IMR-90 (cell line): ENCODE data around the gene LSM14A. TPM values are rescaled to one million over a fixed set of nuclear protein-coding genes. Genes with fewer than 3 reads are reported as not detected.

Experiments
- ATAC-seq: fragments of 200-7000 bp; cut with Tn5 transposase; 2 replicates; pipeline ENCODE4 v1.9.1; 2020; ENCODE audit warnings: low read depth, mild to moderate bottlenecking, moderate library complexity
- BruUV-seq: library from RNA; stranded (reverse); fragments of 400-500 nt; replicated peaks from 2 replicates; lab custom pipeline; 2021; lab: Mats Ljungman, UMichigan
- CTCF ChIA-PET: fragments of 300-600 bp; formaldehyde crosslinking; extraction: SDS; loops from one replicate; lab custom pipeline; 2021; ENCODE audit warnings: antibody characterized with exemption; lab: Yijun Ruan, JAX
- POLR2A ChIA-PET: fragments of 300-600 bp; sonication (Branson Sonifier 250); formaldehyde crosslinking; loops from one replicate; lab custom pipeline; 2022; ENCODE audit warnings: antibody characterized with exemption; ENCODE audit not compliant: unreplicated experiment; lab: Charles Lee
- DNase-seq: peaks from one replicate; pipeline ENCODE4 v3.0.0; 2013
- H2AFZ ChIP-seq: replicated peaks from 2 replicates; pipeline ENCODE3; 2013; ENCODE audit warnings: low read length, mild to moderate bottlenecking; ENCODE audit not compliant: poor library complexity
- H2AK5ac ChIP-seq: 2 replicates; pipeline ENCODE4 v1.6.1; 2013; ENCODE audit warnings: low read depth, low read length, inconsistent platforms
- H2AK9ac ChIP-seq: replicated peaks from 2 replicates; pipeline ENCODE3; 2013; ENCODE audit warnings: mild to moderate bottlenecking, low read depth, low read length, moderate library complexity; ENCODE audit not compliant: poor library complexity
- H2BK120ac ChIP-seq: 2 replicates; pipeline ENCODE4 v1.6.1; 2013; ENCODE audit warnings: low read depth, low read length, inconsistent platforms
- H2BK15ac ChIP-seq: 3 replicates; pipeline ENCODE4 v1.6.1; 2013; ENCODE audit warnings: low read depth, low read length, inconsistent platforms
- H2BK20ac ChIP-seq: 2 replicates; pipeline ENCODE4 v1.6.1; 2013; ENCODE audit warnings: low read depth, mild to moderate bottlenecking, inconsistent platforms, low read length, moderate library complexity
- H2BK5ac ChIP-seq: 2 replicates; pipeline ENCODE4 v1.6.1; 2013; ENCODE audit warnings: mild to moderate bottlenecking, low read depth, low read length, inconsistent platforms; ENCODE audit not compliant: poor library complexity, severe bottlenecking
- H3K14ac ChIP-seq: replicated peaks from 2 replicates; pipeline ENCODE4 v1.6.1; 2013; ENCODE audit warnings: low read depth, low read length, inconsistent platforms
- H3K18ac ChIP-seq: 2 replicates; pipeline ENCODE4 v1.6.1; 2013; ENCODE audit warnings: low read depth, low read length, control low read depth
- H3K23ac ChIP-seq: 2 replicates; pipeline ENCODE4 v1.6.1; 2013; ENCODE audit warnings: low read depth, low read length, inconsistent platforms
- H3K27ac ChIP-seq: 2 replicates; pipeline ENCODE4 v1.5.1; 2013; ENCODE audit warnings: mild to moderate bottlenecking, control low read depth, low read length; ENCODE audit not compliant: insufficient read depth
- H3K27me3 ChIP-seq: 2 replicates; pipeline ENCODE4 v1.6.1; 2013; ENCODE audit warnings: low read length; ENCODE audit not compliant: control insufficient read depth, insufficient read depth
- H3K36me3 ChIP-seq: 2 replicates; pipeline ENCODE4 v1.6.1; 2013; ENCODE audit warnings: low read length, mixed read lengths; ENCODE audit not compliant: control insufficient read depth, insufficient read depth
- H3K4ac ChIP-seq: 2 replicates; pipeline ENCODE4 v1.6.1; 2013; ENCODE audit warnings: low read depth, low read length, inconsistent platforms
- H3K4me1 ChIP-seq: 2 replicates; pipeline ENCODE4 v1.6.1; 2013; ENCODE audit warnings: low read length, mixed read lengths; ENCODE audit not compliant: control insufficient read depth, insufficient read depth
- H3K4me2 ChIP-seq: 2 replicates; pipeline ENCODE4 v1.6.1; 2013; ENCODE audit warnings: low read depth, mild to moderate bottlenecking, control low read depth, low read length, moderate library complexity
- H3K4me3 ChIP-seq: 2 replicates; pipeline ENCODE4 v1.5.1; 2013; ENCODE audit warnings: low read depth, mild to moderate bottlenecking, control low read depth, low read length, moderate library complexity; ENCODE audit not compliant: insufficient read depth
- H3K56ac ChIP-seq: 2 replicates; pipeline ENCODE4 v1.6.1; 2013; ENCODE audit warnings: low read length, inconsistent platforms; ENCODE audit not compliant: insufficient read depth; ENCODE audit errors: extremely low read depth
- H3K79me1 ChIP-seq, 2 experiments: 2 replicates each; pipeline ENCODE4 v1.6.1; 2013; ENCODE audit warnings: low read length in 2 of 2, inconsistent platforms in 1 of 2, low read depth in 1 of 2
- H3K9ac ChIP-seq: 2 replicates; pipeline ENCODE4 v1.6.1; 2013; ENCODE audit warnings: low read depth, low read length, control low read depth
- H3K9me1 ChIP-seq: 2 replicates; pipeline ENCODE4 v1.6.1; 2013; ENCODE audit warnings: low read length, inconsistent platforms; ENCODE audit not compliant: insufficient read depth
- H3K9me3 ChIP-seq: 2 replicates; pipeline ENCODE4 v1.6.1; 2013; ENCODE audit warnings: low read length; ENCODE audit not compliant: control insufficient read depth, insufficient read depth
- H4K20me1 ChIP-seq: 2 replicates; pipeline ENCODE4 v1.6.1; 2013; ENCODE audit warnings: low read length, inconsistent platforms; ENCODE audit not compliant: insufficient read depth
- H4K5ac ChIP-seq: 2 replicates; pipeline ENCODE4 v1.6.1; 2013; ENCODE audit warnings: mild to moderate bottlenecking, low read depth, low read length, control low read depth
- H4K8ac ChIP-seq, 2 experiments: 2 replicates each; pipeline ENCODE4 v1.6.1; 2013; ENCODE audit warnings: low read depth in 2 of 2, low read length in 2 of 2, control low read depth in 1 of 2, inconsistent platforms in 1 of 2
- H4K91ac ChIP-seq: 2 replicates; pipeline ENCODE4 v1.6.1; 2013; ENCODE audit warnings: low read depth, low read length, inconsistent platforms; ENCODE audit not compliant: insufficient read depth
- BHLHE40 ChIP-seq: fragments of 150-350 bp; IDR thresholded peaks from 2 replicates; pipeline ENCODE4 v1.6.1; 2016; ENCODE audit warnings: mild to moderate bottlenecking, low read depth, low read length
- CHD1 ChIP-seq: IDR thresholded peaks from 2 replicates; pipeline ENCODE4 v1.6.1; 2012; ENCODE audit warnings: low read depth, low read length, improper control_type of control experiment
- CTCF ChIP-seq: conservative IDR thresholded peaks from 2 replicates; pipeline ENCODE4 v1.5.1; 2012; ENCODE audit warnings: mild to moderate bottlenecking, low read depth, low read length, improper control_type of control experiment
- FOS ChIP-seq: fragments of 150-350 bp; IDR thresholded peaks from 2 replicates; pipeline ENCODE4 v1.6.1; 2016; ENCODE audit warnings: low read depth, low read length
- MXI1 ChIP-seq: IDR thresholded peaks from 2 replicates; pipeline ENCODE4 v1.6.1; 2012; ENCODE audit warnings: low read depth, mild to moderate bottlenecking, low read length, moderate library complexity, borderline replicate concordance
- NFE2L2 ChIP-seq: fragments of 150-350 bp; IDR thresholded peaks from 2 replicates; pipeline ENCODE4 v1.6.1; 2016; ENCODE audit warnings: low read depth, mild to moderate bottlenecking, low read length
- POLR2A ChIP-seq: IDR thresholded peaks from 2 replicates; pipeline ENCODE4 v1.6.1; 2012; ENCODE audit warnings: mild to moderate bottlenecking, low read depth, low read length
- RAD21 ChIP-seq: IDR thresholded peaks from 2 replicates; pipeline ENCODE4 v1.6.1; 2012; ENCODE audit warnings: low read length, improper control_type of control experiment
- SMC3 ChIP-seq: fragments of 150-350 bp; IDR thresholded peaks from 2 replicates; pipeline ENCODE4 v1.6.1; 2016; ENCODE audit warnings: low read depth, mild to moderate bottlenecking, antibody characterized with exemption, low read length, moderate library complexity
- USF2 ChIP-seq: fragments of 150-350 bp; IDR thresholded peaks from 2 replicates; pipeline ENCODE4 v1.6.1; 2017; ENCODE audit warnings: mild to moderate bottlenecking, antibody characterized with exemption, low read length, low read depth
- WGBS, 2 experiments: methylation state at CpG; one replicate each; pipeline versions ENCODE4 v1.1.5 to v1.1.7; 2013; ENCODE audit warnings: missing lambda C conversion rate in 2 of 2; ENCODE audit not compliant: insufficient read length in 1 of 2; ENCODE audit errors: extremely low coverage in 2 of 2; 5-methylcytosine and 5-hydroxymethylcytosine counted together
- dilution Hi-C: fragments of 300-500 bp; cut with HindIII; formaldehyde crosslinking; loops from one replicate; pipeline ENCODE4 v1.14.3; 2018; ENCODE audit warnings: low sequenced_read_pairs; ENCODE audit not compliant: unreplicated experiment
- in situ Hi-C: fragments of 300-500 bp; cut with MboI; formaldehyde crosslinking; loops from 3 replicates; pipeline ENCODE4 v1.14.3; 2019; ENCODE audit warnings: low sequenced_read_pairs, inconsistent platforms, mixed read lengths
- intact Hi-C: fragments of 100-400 bp; cut with micrococcal nuclease; formaldehyde crosslinking; loops from 2 replicates; pipeline ENCODE4 v1.10.0; 2022
- polyA plus RNA-seq, 3 experiments: library from polyadenylated mRNA; depleted of rRNA; stranded (reverse); fragments of >200 nt; gene quantifications; 2 replicates each; pipeline ENCODE4 v1.2.3, GENCODE V29; 2012; ENCODE audit warnings: low replicate concordance in 1 of 3
- total RNA-seq: library from RNA; depleted of rRNA; stranded (reverse); fragments of >200 nt; gene quantifications from 2 replicates; pipeline ENCODE4 v1.2.3, GENCODE V29; 2012
- TF ChIP-seq, protein P1 (sequence below): fragments of 150-350 bp; IDR thresholded peaks from 2 replicates; pipeline ENCODE4 v1.6.1; 2016; ENCODE audit warnings: low read depth, mild to moderate bottlenecking, low read length, moderate library complexity, borderline replicate concordance

The LSM14A gene
- total and polyA plus RNA-seq, 2 of the 4 experiments (the other 2 are of a cell fraction): 44.3 to 54.8 TPM

GRCh38 chr19:34126966-34127365 is 45.3 kb upstream of the LSM14A start:
- Histone ChIP-seq H3K4me2 (no peak overlapping the region), H4K20me1 (no peaks in the 10 kb centered on the region), H4K5ac (no peak overlapping the region), H3K27ac (no peak overlapping the region), H3K4me3 (no peak overlapping the region), H3K4ac (no peak overlapping the region), H3K9ac (no peak overlapping the region), H2AK9ac (no peak overlapping the region), H2BK20ac (no peak overlapping the region), H3K9me3 (no peaks in the 10 kb centered on the region), H3K4me1 (0 out of 2 replicates have a peak, but pooled peaks cover 2% of the 10 kb centered on the region), H3K23ac (no peak overlapping the region), H2BK15ac (no peak overlapping the region), H3K56ac (no peak overlapping the region), H2AFZ (no peak overlapping the region), H2AK5ac (no peak overlapping the region), H3K79me1 (no peaks in the 10 kb centered on the region), H2BK5ac (no peak overlapping the region), H4K8ac (no peak overlapping the region), H4K91ac (no peak overlapping the region), H3K18ac (no peak overlapping the region), H3K27me3 (peaks cover 8% of the 10 kb centered on the region), H3K36me3 (no peaks in the 10 kb centered on the region), H2BK120ac (no peak overlapping the region), H3K14ac (no peak overlapping the region), H3K9me1 (no peaks in the 10 kb centered on the region)
- BruUV-seq: no TSS peak
- ATAC-seq: no peak
- WGBS, 2 experiments: 76% methylated on average over 6 of the region's 8 CpGs; no CpG with 5 or more reads in 1 of the 2 experiments
- DNase-seq: no peak
- dilution Hi-C loops: no loop called here
- TF ChIP-seq MXI1: no peak
- no peak for TF ChIP-seq NFE2L2
- TF ChIP-seq RAD21: no peak
- TF ChIP-seq USF2: no peak
- TF ChIP-seq BHLHE40: no peak
- TF ChIP-seq, protein P1, sequence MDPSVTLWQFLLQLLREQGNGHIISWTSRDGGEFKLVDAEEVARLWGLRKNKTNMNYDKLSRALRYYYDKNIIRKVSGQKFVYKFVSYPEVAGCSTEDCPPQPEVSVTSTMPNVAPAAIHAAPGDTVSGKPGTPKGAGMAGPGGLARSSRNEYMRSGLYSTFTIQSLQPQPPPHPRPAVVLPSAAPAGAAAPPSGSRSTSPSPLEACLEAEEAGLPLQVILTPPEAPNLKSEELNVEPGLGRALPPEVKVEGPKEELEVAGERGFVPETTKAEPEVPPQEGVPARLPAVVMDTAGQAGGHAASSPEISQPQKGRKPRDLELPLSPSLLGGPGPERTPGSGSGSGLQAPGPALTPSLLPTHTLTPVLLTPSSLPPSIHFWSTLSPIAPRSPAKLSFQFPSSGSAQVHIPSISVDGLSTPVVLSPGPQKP: no peak
- no peak for TF ChIP-seq SMC3
- no peak for TF ChIP-seq CTCF
- TF ChIP-seq POLR2A: no peak
- TF ChIP-seq FOS: no peak
- TF ChIP-seq CHD1: no peak
- in situ Hi-C loops: loop anchor here (25.0 kb wide), 1 partner anchor 585 kb away; no protein-coding TSS in a partner anchor
- CTCF ChIA-PET: no interaction called here
- intact Hi-C loops: no loop called here
- POLR2A ChIA-PET: no interaction called here
